ACC112 (cell line): ENCODE data around the gene HOXD4.
A peak's percentile ranks its signal among the peaks of the same experiment; 100 is the strongest.

Source experiments
- H2AFZ ChIP-seq: fragments of 200-600 bp; sonication (generic); one replicate; pipeline ENCODE4 v1.6.0; 2017; ENCODE audit warnings: antibody characterized with exemption, low read length; ENCODE audit not compliant: unreplicated experiment
- H3K27ac ChIP-seq: fragments of 200-600 bp; sonication (generic); 2 replicates; pipeline ENCODE4 v1.5.1; 2014; ENCODE audit warnings: low read depth, mild to moderate bottlenecking, antibody characterized with exemption, low read length, moderate library complexity
- H3K27me3 ChIP-seq: fragments of 200-600 bp; sonication (generic); 2 replicates; pipeline ENCODE4 v1.6.1; 2014; ENCODE audit warnings: mild to moderate bottlenecking, antibody characterized with exemption, low read length, moderate library complexity, mixed read lengths; ENCODE audit not compliant: insufficient read depth
- H3K36me3 ChIP-seq: fragments of 200-600 bp; sonication (generic); 2 replicates; pipeline ENCODE4 v1.6.1; 2016; ENCODE audit warnings: mild to moderate bottlenecking, antibody characterized with exemption, low read length, moderate library complexity, mixed read lengths; ENCODE audit not compliant: insufficient read depth
- H3K4me1 ChIP-seq: fragments of 200-600 bp; sonication (generic); one replicate; pipeline ENCODE4 v1.6.1; 2016; ENCODE audit warnings: low read length, mixed read lengths; ENCODE audit not compliant: insufficient read depth, unreplicated experiment, control insufficient read depth
- H3K4me3 ChIP-seq: fragments of 200-600 bp; sonication (generic); 2 replicates; pipeline ENCODE4 v1.5.1; 2014; ENCODE audit warnings: mild to moderate bottlenecking, low read depth, low read length
- H3K79me2 ChIP-seq: fragments of 200-600 bp; sonication (generic); one replicate; pipeline ENCODE4 v1.6.0; 2016; ENCODE audit warnings: low read length; ENCODE audit not compliant: control insufficient read depth, unreplicated experiment, insufficient read depth

The HOXD4 gene

GRCh38 chr2:176170602-176171305, 19.4 kb downstream of the HOXD4 start:
- Histone ChIP-seq H3K4me1 (no peaks in the 10 kb centered on the region), H2AFZ (no peak overlapping the region), H3K27ac (no peak overlapping the region), H3K79me2 (no peaks in the 10 kb centered on the region), H3K36me3 (no peaks in the 10 kb centered on the region), H3K27me3 (no peaks in the 10 kb centered on the region), H3K4me3 (no peak overlapping the region)

- no peak overlapping the region for H3K4me3 ChIP-seq
- H3K4me1 ChIP-seq = no peaks in the 10 kb centered on the region
- no peak overlapping the region for H2AFZ ChIP-seq
- no peaks in the 10 kb centered on the region for H3K36me3 ChIP-seq
- H3K27ac ChIP-seq = no peak overlapping the region
- no peaks in the 10 kb centered on the region for H3K79me2 ChIP-seq
- no peaks in the 10 kb centered on the region for H3K27me3 ChIP-seq
Measured at GRCh38 chr2:176171351-176172006, 20.1 kb downstream of the HOXD4 start.

GRCh38 chr2:176172007-176172894, 20.9 kb downstream of the HOXD4 start:
- Histone ChIP-seq H3K79me2 (no peaks in the 10 kb centered on the region), H3K27ac (no peak overlapping the region), H3K27me3 (no peaks in the 10 kb centered on the region), H3K36me3 (no peaks in the 10 kb centered on the region), H3K4me1 (no peaks in the 10 kb centered on the region), H3K4me3 (no peak overlapping the region), H2AFZ (no peak overlapping the region)

- no peaks in the 10 kb centered on the region for H3K36me3 ChIP-seq
- H2AFZ ChIP-seq = no peak overlapping the region
- no peaks in the 10 kb centered on the region for H3K79me2 ChIP-seq
- H3K4me1 ChIP-seq = no peaks in the 10 kb centered on the region
- peaks cover under 1% of the 10 kb centered on the region; the same call in 1 of the 2 replicates for H3K27me3 ChIP-seq
- no peak overlapping the region for H3K4me3 ChIP-seq
- H3K27ac ChIP-seq = no peak overlapping the region
Measured at GRCh38 chr2:176172895-176173566, 21.7 kb downstream of the HOXD4 start.

- Histone ChIP-seq H3K36me3 (no peaks in the 10 kb centered on the region), H2AFZ (no peak overlapping the region), H3K27me3 (peaks cover 3% of the 10 kb centered on the region; the same call in 1 of the 2 replicates), H3K4me1 (no peaks in the 10 kb centered on the region), H3K4me3 (0 out of 2 replicates have a peak overlapping the region, but pooled peaks have one; percentile 42), H3K79me2 (no peaks in the 10 kb centered on the region), H3K27ac (no peak overlapping the region)
Measured at GRCh38 chr2:176173567-176174381, 22.4 kb downstream of the HOXD4 start.

- Histone ChIP-seq H2AFZ (peak overlapping the region; percentile 51), H3K27me3 (peaks cover 8% of the 10 kb centered on the region; the same call in 1 of the 2 replicates), H3K4me3 (0 out of 2 replicates have a peak overlapping the region, but pooled peaks have one; percentile 42), H3K27ac (no peak overlapping the region), H3K79me2 (no peaks in the 10 kb centered on the region), H3K4me1 (no peaks in the 10 kb centered on the region), H3K36me3 (no peaks in the 10 kb centered on the region)
Measured at GRCh38 chr2:176174382-176174823, 23.1 kb downstream of the HOXD4 start.

GRCh38 chr2:176174824-176175708, 23.7 kb downstream of the HOXD4 start:
- H2AFZ ChIP-seq = peak overlapping the region; percentile 31
- 0 out of 2 replicates have a peak overlapping the region, but pooled peaks have one; percentile 42 for H3K4me3 ChIP-seq
- H3K36me3 ChIP-seq = no peaks in the 10 kb centered on the region
- no peaks in the 10 kb centered on the region for H3K79me2 ChIP-seq
- no peak overlapping the region for H3K27ac ChIP-seq
- peaks cover 13% of the 10 kb centered on the region; the same call in 1 of the 2 replicates for H3K27me3 ChIP-seq
- no peaks in the 10 kb centered on the region for H3K4me1 ChIP-seq

GRCh38 chr2:176175709-176176607, 24.6 kb downstream of the HOXD4 start:
- Histone ChIP-seq H3K27me3 (peaks cover 13% of the 10 kb centered on the region; the same call in 1 of the 2 replicates), H3K4me3 (no peak overlapping the region), H3K4me1 (no peaks in the 10 kb centered on the region), H3K79me2 (no peaks in the 10 kb centered on the region), H3K27ac (no peak overlapping the region), H2AFZ (no peak overlapping the region), H3K36me3 (no peaks in the 10 kb centered on the region)
